GM23338 (cell line): Measurements from ENCODE around the gene SST. TPM values are rescaled to one million over a fixed set of nuclear protein-coding genes. Genes with fewer than 3 reads are reported as not detected.

ENCODE experiments used
- ATAC-seq: fragments of 200-7000 bp; cut with Tn5 transposase; 3 replicates; pipeline ENCODE4 v1.9.1; 2020
- DNase-seq: peaks from one replicate; pipeline ENCODE4 v3.0.0-alpha.2; 2015; ENCODE audit warnings: low spot score
- H2AFZ ChIP-seq: fragments of 200-600 bp; sonication (generic); 2 replicates; pipeline ENCODE4 v1.8.0; 2016; ENCODE audit warnings: antibody characterized with exemption, mild to moderate bottlenecking, moderate library complexity
- H3F3A ChIP-seq: fragments of 200-600 bp; sonication (generic); replicated peaks from 2 replicates; pipeline ENCODE4 v1.8.0; 2017; ENCODE audit warnings: antibody characterized with exemption, mixed run types, low read depth
- H3K27ac ChIP-seq: fragments of 200-600 bp; sonication (generic); 2 replicates; pipeline ENCODE4 v1.6.1; 2016; ENCODE audit warnings: low read depth
- H3K27me3 ChIP-seq: fragments of 200-600 bp; sonication (generic); 2 replicates; pipeline ENCODE4 v1.8.0; 2016; ENCODE audit warnings: mild to moderate bottlenecking, mixed run types, moderate library complexity; ENCODE audit not compliant: insufficient read depth
- H3K36me3 ChIP-seq: fragments of 200-600 bp; sonication (generic); 2 replicates; pipeline ENCODE4 v1.8.0; 2016; ENCODE audit warnings: mild to moderate bottlenecking; ENCODE audit not compliant: insufficient read depth
- H3K4me1 ChIP-seq: fragments of 200-600 bp; sonication (generic); 2 replicates; pipeline ENCODE4 v1.8.0; 2016; ENCODE audit warnings: mild to moderate bottlenecking, moderate library complexity; ENCODE audit not compliant: insufficient read depth
- H3K4me2 ChIP-seq: fragments of 200-600 bp; sonication (generic); 2 replicates; pipeline ENCODE4 v1.7.1; 2017; ENCODE audit warnings: mixed run types
- H3K4me3 ChIP-seq: fragments of 200-600 bp; sonication (generic); 2 replicates; pipeline ENCODE4 v1.6.1; 2016; ENCODE audit warnings: mixed run types
- H3K79me2 ChIP-seq: fragments of 200-600 bp; sonication (generic); replicated peaks from 2 replicates; pipeline ENCODE4 v1.8.0; 2017; ENCODE audit warnings: mild to moderate bottlenecking; ENCODE audit not compliant: insufficient read depth
- H3K9me2 ChIP-seq: fragments of 200-600 bp; sonication (generic); 2 replicates; pipeline ENCODE4 v1.8.0; 2017; ENCODE audit not compliant: insufficient read depth
- H4K20me1 ChIP-seq: fragments of 200-600 bp; sonication (generic); replicated peaks from 2 replicates; pipeline ENCODE4 v1.8.0; 2017; ENCODE audit warnings: mild to moderate bottlenecking; ENCODE audit not compliant: insufficient read depth
- H3K27ac Mint-ChIP-seq: 2 replicates; pipeline ENCODE4 v1.8.0; 2020; ENCODE audit warnings: inconsistent platforms, mild to moderate bottlenecking, moderate library complexity, mixed read lengths
- H3K27me3 Mint-ChIP-seq: 3 replicates; pipeline ENCODE4 v1.8.0; 2022; ENCODE audit warnings: low read depth, mild to moderate bottlenecking, moderate library complexity, mixed read lengths, inconsistent platforms; ENCODE audit not compliant: insufficient read depth, poor library complexity
- H3K36me3 Mint-ChIP-seq: 3 replicates; pipeline ENCODE4 v1.8.0; 2021; ENCODE audit warnings: low read depth, mild to moderate bottlenecking, inconsistent platforms, moderate library complexity, mixed read lengths
- H3K4me1 Mint-ChIP-seq: 3 replicates; pipeline ENCODE4 v1.8.0; 2020; ENCODE audit warnings: mild to moderate bottlenecking, inconsistent platforms, mixed read lengths
- H3K4me3 Mint-ChIP-seq: 3 replicates; pipeline ENCODE4 v1.8.0; 2021; ENCODE audit warnings: moderate library complexity, mild to moderate bottlenecking, inconsistent platforms, mixed read lengths
- H3K9me3 Mint-ChIP-seq: 3 replicates; pipeline ENCODE4 v1.8.0; 2020; ENCODE audit warnings: moderate library complexity, mild to moderate bottlenecking, inconsistent platforms, mixed read lengths
- CREB1 ChIP-seq: fragments of 250-450 bp; sonication (Bioruptor Pico); IDR thresholded peaks from 2 replicates; pipeline ENCODE4 v1.5.0; 2020; ENCODE audit warnings: low read depth, mild to moderate bottlenecking, moderate library complexity
- EZH2 ChIP-seq: fragments of 200-600 bp; sonication (generic); IDR thresholded peaks from one replicate; pipeline ENCODE4 v1.8.0; 2017; ENCODE audit warnings: antibody characterized with exemption, mild to moderate bottlenecking, low read depth; ENCODE audit not compliant: unreplicated experiment
- EZH2phosphoT487 ChIP-seq: fragments of 200-600 bp; sonication (generic); IDR thresholded peaks from one replicate; pipeline ENCODE4 v1.8.1; 2018; ENCODE audit warnings: antibody characterized with exemption; ENCODE audit not compliant: unreplicated experiment
- JUNB ChIP-seq: IDR thresholded peaks from one replicate; pipeline ENCODE4 v1.6.1; 2016; ENCODE audit warnings: antibody characterized with exemption; ENCODE audit not compliant: unreplicated experiment
- NANOG ChIP-seq: IDR thresholded peaks from 2 replicates; pipeline ENCODE4 v1.6.1; 2016; ENCODE audit warnings: antibody characterized with exemption, borderline replicate concordance
- POLR2AphosphoS5 ChIP-seq: IDR thresholded peaks from 2 replicates; pipeline ENCODE4 v1.6.1; 2016; ENCODE audit warnings: antibody characterized with exemption, low read depth
- STAT1 ChIP-seq: IDR thresholded peaks from one replicate; pipeline ENCODE4 v1.6.1; 2016; ENCODE audit warnings: antibody characterized with exemption; ENCODE audit not compliant: unreplicated experiment
- ZNF114 ChIP-seq: fragments of 250-450 bp; sonication (Bioruptor Pico); IDR thresholded peaks from 2 replicates; pipeline ENCODE4 v1.5.0; 2020; ENCODE audit warnings: mild to moderate bottlenecking, moderate library complexity
- ZNF331 ChIP-seq: fragments of 250-450 bp; sonication (Bioruptor Pico); IDR thresholded peaks from 2 replicates; pipeline ENCODE4 v1.5.0; 2020; ENCODE audit warnings: low read depth, mild to moderate bottlenecking, moderate library complexity
- polyA plus RNA-seq: library from polyadenylated mRNA; unstranded; fragments of >200 nt; fragmentation: Nextera tagmentation; extraction: Ambion mirVana; gene quantifications from 2 replicates; pipeline ENCODE4 v1.2.1, GENCODE V29; 2016
- total RNA-seq: library from RNA; depleted of rRNA; stranded (reverse); fragments of >200 nt; shearing (Covaris generic); gene quantifications from 2 replicates; pipeline ENCODE4 v1.2.3, GENCODE V29; 2014
- TF ChIP-seq, protein P1 (sequence below): fragments of 250-450 bp; sonication (Bioruptor Pico); IDR thresholded peaks from 2 replicates; pipeline ENCODE4 v1.5.0; 2020; ENCODE audit warnings: mild to moderate bottlenecking, moderate library complexity
- TF ChIP-seq, protein P2 (sequence below): IDR thresholded peaks from 2 replicates; pipeline ENCODE4 v1.6.1; 2016; ENCODE audit warnings: antibody characterized with exemption
- TF ChIP-seq, protein P3 (sequence below): IDR thresholded peaks from one replicate; pipeline ENCODE4 v1.6.1; 2018; ENCODE audit warnings: antibody characterized with exemption; ENCODE audit not compliant: unreplicated experiment

SST gene
- total and polyA plus RNA-seq, 2 experiments from 2014 or later: 3.9 TPM; not detected in 1

DNA sequence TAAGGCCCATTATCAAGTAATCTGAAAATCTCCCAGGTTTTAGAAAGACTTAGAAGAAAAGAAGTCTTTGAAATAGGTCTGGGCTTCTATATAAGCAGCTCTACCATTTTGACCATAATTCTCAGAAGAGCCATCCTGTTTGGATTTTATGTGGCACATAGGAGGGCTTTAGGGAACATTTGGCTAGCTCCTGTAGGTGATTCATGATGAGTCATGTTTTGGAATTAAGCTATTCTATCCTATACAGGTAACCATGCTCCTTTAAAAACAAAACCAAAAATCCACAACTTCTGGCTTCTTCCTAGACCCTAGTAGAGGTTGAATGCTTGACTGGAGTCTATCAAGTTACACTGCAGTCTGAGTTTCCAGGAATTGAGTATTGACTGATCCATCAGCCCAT lies 8.9 kb downstream of the SST start (continued):
- TF ChIP-seq, protein P1, sequence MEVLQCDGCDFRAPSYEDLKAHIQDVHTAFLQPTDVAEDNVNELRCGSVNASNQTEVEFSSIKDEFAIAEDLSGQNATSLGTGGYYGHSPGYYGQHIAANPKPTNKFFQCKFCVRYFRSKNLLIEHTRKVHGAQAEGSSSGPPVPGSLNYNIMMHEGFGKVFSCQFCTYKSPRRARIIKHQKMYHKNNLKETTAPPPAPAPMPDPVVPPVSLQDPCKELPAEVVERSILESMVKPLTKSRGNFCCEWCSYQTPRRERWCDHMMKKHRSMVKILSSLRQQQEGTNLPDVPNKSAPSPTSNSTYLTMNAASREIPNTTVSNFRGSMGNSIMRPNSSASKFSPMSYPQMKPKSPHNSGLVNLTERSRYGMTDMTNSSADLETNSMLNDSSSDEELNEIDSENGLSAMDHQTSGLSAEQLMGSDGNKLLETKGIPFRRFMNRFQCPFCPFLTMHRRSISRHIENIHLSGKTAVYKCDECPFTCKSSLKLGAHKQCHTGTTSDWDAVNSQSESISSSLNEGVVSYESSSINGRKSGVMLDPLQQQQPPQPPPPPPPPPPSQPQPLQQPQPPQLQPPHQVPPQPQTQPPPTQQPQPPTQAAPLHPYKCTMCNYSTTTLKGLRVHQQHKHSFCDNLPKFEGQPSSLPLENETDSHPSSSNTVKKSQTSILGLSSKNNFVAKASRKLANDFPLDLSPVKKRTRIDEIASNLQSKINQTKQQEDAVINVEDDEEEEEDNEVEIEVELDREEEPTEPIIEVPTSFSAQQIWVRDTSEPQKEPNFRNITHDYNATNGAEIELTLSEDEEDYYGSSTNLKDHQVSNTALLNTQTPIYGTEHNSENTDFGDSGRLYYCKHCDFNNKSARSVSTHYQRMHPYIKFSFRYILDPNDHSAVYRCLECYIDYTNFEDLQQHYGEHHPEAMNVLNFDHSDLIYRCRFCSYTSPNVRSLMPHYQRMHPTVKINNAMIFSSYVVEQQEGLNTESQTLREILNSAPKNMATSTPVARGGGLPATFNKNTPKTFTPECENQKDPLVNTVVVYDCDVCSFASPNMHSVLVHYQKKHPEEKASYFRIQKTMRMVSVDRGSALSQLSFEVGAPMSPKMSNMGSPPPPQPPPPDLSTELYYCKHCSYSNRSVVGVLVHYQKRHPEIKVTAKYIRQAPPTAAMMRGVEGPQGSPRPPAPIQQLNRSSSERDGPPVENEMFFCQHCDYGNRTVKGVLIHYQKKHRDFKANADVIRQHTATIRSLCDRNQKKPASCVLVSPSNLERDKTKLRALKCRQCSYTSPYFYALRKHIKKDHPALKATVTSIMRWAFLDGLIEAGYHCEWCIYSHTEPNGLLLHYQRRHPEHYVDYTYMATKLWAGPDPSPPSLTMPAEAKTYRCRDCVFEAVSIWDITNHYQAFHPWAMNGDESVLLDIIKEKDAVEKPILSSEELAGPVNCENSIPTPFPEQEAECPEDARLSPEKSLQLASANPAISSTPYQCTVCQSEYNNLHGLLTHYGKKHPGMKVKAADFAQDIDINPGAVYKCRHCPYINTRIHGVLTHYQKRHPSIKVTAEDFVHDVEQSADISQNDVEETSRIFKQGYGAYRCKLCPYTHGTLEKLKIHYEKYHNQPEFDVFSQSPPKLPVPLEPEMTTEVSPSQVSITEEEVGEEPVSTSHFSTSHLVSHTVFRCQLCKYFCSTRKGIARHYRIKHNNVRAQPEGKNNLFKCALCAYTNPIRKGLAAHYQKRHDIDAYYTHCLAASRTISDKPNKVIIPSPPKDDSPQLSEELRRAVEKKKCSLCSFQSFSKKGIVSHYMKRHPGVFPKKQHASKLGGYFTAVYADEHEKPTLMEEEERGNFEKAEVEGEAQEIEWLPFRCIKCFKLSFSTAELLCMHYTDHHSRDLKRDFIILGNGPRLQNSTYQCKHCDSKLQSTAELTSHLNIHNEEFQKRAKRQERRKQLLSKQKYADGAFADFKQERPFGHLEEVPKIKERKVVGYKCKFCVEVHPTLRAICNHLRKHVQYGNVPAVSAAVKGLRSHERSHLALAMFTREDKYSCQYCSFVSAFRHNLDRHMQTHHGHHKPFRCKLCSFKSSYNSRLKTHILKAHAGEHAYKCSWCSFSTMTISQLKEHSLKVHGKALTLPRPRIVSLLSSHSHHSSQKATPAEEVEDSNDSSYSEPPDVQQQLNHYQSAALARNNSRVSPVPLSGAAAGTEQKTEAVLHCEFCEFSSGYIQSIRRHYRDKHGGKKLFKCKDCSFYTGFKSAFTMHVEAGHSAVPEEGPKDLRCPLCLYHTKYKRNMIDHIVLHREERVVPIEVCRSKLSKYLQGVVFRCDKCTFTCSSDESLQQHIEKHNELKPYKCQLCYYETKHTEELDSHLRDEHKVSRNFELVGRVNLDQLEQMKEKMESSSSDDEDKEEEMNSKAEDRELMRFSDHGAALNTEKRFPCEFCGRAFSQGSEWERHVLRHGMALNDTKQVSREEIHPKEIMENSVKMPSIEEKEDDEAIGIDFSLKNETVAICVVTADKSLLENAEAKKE (CRISPR knock-in tag): no peak
- TF ChIP-seq STAT1 (no peak), CREB1 (no peak)
- TF ChIP-seq, protein P2, sequence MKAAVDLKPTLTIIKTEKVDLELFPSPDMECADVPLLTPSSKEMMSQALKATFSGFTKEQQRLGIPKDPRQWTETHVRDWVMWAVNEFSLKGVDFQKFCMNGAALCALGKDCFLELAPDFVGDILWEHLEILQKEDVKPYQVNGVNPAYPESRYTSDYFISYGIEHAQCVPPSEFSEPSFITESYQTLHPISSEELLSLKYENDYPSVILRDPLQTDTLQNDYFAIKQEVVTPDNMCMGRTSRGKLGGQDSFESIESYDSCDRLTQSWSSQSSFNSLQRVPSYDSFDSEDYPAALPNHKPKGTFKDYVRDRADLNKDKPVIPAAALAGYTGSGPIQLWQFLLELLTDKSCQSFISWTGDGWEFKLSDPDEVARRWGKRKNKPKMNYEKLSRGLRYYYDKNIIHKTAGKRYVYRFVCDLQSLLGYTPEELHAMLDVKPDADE: no peak

DNA sequence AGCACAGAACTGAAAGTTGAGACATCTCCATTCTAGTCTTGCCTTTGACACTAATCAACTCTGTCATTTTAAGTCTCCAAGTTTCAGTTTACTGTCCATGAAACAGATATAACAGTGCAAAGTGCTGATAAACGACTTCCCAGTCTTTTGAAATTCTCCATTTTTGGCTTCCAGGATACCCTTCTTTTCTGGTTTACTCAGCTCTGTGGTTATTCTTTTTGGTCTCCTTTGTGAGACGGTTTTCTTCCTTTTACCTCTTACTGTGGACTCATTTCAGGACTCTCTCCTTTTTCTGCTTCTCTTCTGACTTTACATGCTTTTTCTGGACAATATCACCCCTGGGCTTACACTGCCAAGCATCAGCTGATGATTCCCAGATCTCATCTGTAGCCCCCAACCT lies 18.9 kb downstream of the SST start:
- Histone ChIP-seq H3K9me2 (peaks cover 6% of the 10 kb centered on the region; the same call in 1 of the 2 replicates), H3K27me3 (no peaks in the 10 kb centered on the region), H3K79me2 (no peaks in the 10 kb centered on the region), H3K36me3 (no peaks in the 10 kb centered on the region), H3K4me3 (no peak overlapping the region), H3F3A (no peaks in the 10 kb centered on the region), H3K27ac (no peak overlapping the region), H4K20me1 (no peaks in the 10 kb centered on the region), H2AFZ (no peak overlapping the region), H3K4me1 (no peaks in the 10 kb centered on the region), H3K4me2 (no peak overlapping the region)
- DNase-seq (no peak), ATAC-seq (no peak)
- no peak overlapping the region for H3K4me3 Mint-ChIP-seq
- peaks cover 2% of the 10 kb centered on the region for H3K27me3 Mint-ChIP-seq
- H3K27ac Mint-ChIP-seq: no peak overlapping the region
- H3K36me3 Mint-ChIP-seq: no peaks in the 10 kb centered on the region
- no peaks in the 10 kb centered on the region; the same call in 2 of the 3 replicates for H3K9me3 Mint-ChIP-seq
- H3K4me1 Mint-ChIP-seq: no peaks in the 10 kb centered on the region; the same call in 2 of the 3 replicates
- TF ChIP-seq CREB1 (no peak), JUNB (no peak), EZH2 (no peak), NANOG (no peak), ZNF331 (no peak), STAT1 (no peak), POLR2AphosphoS5 (no peak), ZNF114 (CRISPR knock-in tag) (no peak), EZH2phosphoT487 (no peak)
- TF ChIP-seq, protein P3, sequence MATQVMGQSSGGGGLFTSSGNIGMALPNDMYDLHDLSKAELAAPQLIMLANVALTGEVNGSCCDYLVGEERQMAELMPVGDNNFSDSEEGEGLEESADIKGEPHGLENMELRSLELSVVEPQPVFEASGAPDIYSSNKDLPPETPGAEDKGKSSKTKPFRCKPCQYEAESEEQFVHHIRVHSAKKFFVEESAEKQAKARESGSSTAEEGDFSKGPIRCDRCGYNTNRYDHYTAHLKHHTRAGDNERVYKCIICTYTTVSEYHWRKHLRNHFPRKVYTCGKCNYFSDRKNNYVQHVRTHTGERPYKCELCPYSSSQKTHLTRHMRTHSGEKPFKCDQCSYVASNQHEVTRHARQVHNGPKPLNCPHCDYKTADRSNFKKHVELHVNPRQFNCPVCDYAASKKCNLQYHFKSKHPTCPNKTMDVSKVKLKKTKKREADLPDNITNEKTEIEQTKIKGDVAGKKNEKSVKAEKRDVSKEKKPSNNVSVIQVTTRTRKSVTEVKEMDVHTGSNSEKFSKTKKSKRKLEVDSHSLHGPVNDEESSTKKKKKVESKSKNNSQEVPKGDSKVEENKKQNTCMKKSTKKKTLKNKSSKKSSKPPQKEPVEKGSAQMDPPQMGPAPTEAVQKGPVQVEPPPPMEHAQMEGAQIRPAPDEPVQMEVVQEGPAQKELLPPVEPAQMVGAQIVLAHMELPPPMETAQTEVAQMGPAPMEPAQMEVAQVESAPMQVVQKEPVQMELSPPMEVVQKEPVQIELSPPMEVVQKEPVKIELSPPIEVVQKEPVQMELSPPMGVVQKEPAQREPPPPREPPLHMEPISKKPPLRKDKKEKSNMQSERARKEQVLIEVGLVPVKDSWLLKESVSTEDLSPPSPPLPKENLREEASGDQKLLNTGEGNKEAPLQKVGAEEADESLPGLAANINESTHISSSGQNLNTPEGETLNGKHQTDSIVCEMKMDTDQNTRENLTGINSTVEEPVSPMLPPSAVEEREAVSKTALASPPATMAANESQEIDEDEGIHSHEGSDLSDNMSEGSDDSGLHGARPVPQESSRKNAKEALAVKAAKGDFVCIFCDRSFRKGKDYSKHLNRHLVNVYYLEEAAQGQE: no peak
- TF ChIP-seq, protein P2: no peak
